Cardiac fibroblast (primary cell): ENCODE results near the gene GOLT1A.

Experiments used
- DNase-seq, 2 donors: peaks; one replicate each; pipeline versions ENCODE4 v3.0.0 to v3.0.0-alpha.2; 2010; ENCODE audit warnings: low read depth in 2 of 2
- H3K4me3 ChIP-seq, 2 donors: replicated peaks in 1 of 2; 1 replicate in 1 of 2; 2 replicates in 1 of 2; pipeline ENCODE4 v1.5.1; 2011; ENCODE audit warnings: low read depth in 2 of 2, low read length in 2 of 2, mild to moderate bottlenecking in 2 of 2, moderate library complexity in 1 of 2
- TF ChIP-seq, protein P1 (sequence below): IDR thresholded peaks from one replicate; pipeline ENCODE4 v1.5.1; 2011; ENCODE audit warnings: low read depth, mild to moderate bottlenecking, low read length, inconsistent platforms

Gene GOLT1A

GRCh38 chr1:204206121-204206520 lies 7.7 kb downstream of the GOLT1A start:
- H3K4me3 ChIP-seq: no peak overlapping the region
- TF ChIP-seq, protein P1, sequence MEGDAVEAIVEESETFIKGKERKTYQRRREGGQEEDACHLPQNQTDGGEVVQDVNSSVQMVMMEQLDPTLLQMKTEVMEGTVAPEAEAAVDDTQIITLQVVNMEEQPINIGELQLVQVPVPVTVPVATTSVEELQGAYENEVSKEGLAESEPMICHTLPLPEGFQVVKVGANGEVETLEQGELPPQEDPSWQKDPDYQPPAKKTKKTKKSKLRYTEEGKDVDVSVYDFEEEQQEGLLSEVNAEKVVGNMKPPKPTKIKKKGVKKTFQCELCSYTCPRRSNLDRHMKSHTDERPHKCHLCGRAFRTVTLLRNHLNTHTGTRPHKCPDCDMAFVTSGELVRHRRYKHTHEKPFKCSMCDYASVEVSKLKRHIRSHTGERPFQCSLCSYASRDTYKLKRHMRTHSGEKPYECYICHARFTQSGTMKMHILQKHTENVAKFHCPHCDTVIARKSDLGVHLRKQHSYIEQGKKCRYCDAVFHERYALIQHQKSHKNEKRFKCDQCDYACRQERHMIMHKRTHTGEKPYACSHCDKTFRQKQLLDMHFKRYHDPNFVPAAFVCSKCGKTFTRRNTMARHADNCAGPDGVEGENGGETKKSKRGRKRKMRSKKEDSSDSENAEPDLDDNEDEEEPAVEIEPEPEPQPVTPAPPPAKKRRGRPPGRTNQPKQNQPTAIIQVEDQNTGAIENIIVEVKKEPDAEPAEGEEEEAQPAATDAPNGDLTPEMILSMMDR: peak; percentile 17
- peak; percentile 33 to 49 for DNase-seq

DNA sequence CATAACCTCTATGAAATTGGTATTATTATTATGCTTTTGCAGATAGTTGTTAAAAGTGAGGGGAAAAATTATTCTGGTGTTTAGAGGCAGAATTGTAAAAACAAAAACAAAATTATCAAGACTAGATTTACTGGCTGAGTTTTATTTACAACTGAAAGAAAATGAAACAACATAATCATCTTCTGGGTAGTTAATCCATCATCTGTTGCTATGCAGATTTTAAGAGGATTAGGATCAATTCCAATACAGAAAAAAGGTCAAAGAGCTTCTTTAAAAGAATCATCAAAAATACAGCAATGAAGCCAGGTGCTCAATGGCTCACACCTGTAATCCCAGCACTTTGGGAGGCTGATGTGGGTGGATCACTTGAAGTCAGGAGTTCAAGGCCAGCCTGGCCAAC lies 8.3 kb downstream of the GOLT1A start:
- no peak overlapping the region for H3K4me3 ChIP-seq
- TF ChIP-seq, protein P1: no peak
- DNase-seq: no peak

- DNase-seq: no peak
- TF ChIP-seq, protein P1: no peak
- H3K4me3 ChIP-seq: no peak overlapping the region
Measured at GRCh38 chr1:204204944-204205343, 8.8 kb downstream of the GOLT1A start.

GRCh38 chr1:204203206-204203767 lies 10.5 kb downstream of the GOLT1A start:
- no peak overlapping the region for H3K4me3 ChIP-seq
- TF ChIP-seq, protein P1: no peak
- DNase-seq: no peak

- no peak for DNase-seq
- TF ChIP-seq, protein P1: no peak
- H3K4me3 ChIP-seq: no peak overlapping the region
Measured at GRCh38 chr1:204202481-204202880, 11.3 kb downstream of the GOLT1A start.

DNA sequence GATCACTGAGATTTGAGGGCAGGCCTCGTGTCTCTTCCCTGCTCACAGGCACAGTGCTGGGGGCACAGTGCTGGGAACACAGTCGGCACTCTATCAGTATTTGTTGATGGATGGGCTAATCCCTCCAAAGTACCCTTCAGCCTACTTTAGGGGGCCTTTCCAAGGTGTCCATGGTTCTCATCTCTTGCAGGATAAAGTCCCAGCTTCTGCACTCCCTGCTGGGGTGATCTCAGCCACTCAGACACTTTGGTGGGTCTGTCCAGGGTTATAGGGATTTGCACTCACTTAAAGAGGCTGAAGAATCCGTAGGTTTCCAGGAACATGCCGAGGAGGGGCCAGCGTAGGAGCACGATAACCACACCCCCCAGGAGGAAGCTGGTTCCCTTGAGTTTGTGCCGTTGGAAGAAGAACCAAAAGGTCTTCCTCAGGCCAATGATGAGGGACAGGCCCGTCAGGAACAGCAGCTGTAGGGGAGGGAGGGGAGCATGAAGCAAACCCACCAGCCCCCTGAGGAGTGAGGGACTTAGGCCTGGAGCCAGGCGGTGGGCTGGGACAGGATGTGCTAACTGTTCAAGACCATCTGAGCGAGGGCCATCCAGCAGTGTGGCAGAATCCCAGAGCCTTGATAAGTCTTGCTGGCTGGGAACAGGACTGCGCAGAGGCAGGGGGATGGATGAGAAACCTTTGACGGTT lies 12.3 kb downstream of the GOLT1A start:
- TF ChIP-seq, protein P1: no peak
- no peak overlapping the region for H3K4me3 ChIP-seq
- DNase-seq: no peak
